ENCODE measurements around the gene ANKS1B.

ANKS1B gene

DNA sequence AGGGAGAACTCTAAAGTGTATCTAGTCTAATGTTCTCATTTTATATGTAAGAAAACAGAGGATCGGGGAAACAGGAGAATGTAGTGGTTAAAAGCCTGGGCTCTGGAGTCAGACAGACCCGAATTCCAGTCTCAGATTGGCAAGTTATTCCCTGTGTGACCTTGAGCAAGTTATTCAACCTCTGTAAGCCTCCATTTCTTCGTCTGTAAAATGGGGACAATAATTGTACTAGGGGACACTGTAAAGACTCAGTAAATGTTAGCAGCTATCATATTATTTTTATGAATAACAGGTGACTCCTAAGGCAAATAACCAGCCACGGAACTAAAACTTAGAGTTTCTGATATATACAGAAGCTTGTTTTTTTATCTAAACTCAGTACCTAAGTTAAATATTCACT lies 1187.5 kb downstream of the ANKS1B start:
- no peak for TF ChIP-seq CTCF (IDR thresholded peaks at IDR 0.05; ENCODE audit: low read depth, low read length, missing control alignments)
- Histone ChIP-seq H3K27me3 (replicated peaks) (peaks cover 1% of the 10 kb centered on the region), H3K27ac (no peak overlapping the region), H3K4me3 (ENCODE audit: low read depth, low read length) (no peak overlapping the region), H3K36me3 (replicated peaks) (no peaks in the 10 kb centered on the region)
- no peak for DNase-seq
- in situ Hi-C loops (cut with HindIII; ENCODE audit: low pct_ligation_motif_present, low sequenced_read_pairs) = no loop called here

GRCh38 chr12:98796745-98797144 lies 1188.0 kb downstream of the ANKS1B start:
- in situ Hi-C loops (cut with HindIII; ENCODE audit: low pct_ligation_motif_present, low sequenced_read_pairs) = no loop called here
- Histone ChIP-seq H3K27ac (no peak overlapping the region), H3K36me3 (replicated peaks) (no peaks in the 10 kb centered on the region), H3K27me3 (replicated peaks) (peaks cover 1% of the 10 kb centered on the region), H3K4me3 (ENCODE audit: low read depth, low read length) (no peak overlapping the region)
- TF ChIP-seq CTCF (IDR thresholded peaks at IDR 0.05; ENCODE audit: low read depth, low read length, missing control alignments) = no peak
- DNase-seq = no peak

- no peak for TF ChIP-seq CTCF (IDR thresholded peaks at IDR 0.05; ENCODE audit: low read depth, low read length, missing control alignments)
- in situ Hi-C loops (cut with HindIII; ENCODE audit: low pct_ligation_motif_present, low sequenced_read_pairs) = no loop called here
Measured at GRCh38 chr12:98793121-98793520, 1191.6 kb downstream of the ANKS1B start.

DNA sequence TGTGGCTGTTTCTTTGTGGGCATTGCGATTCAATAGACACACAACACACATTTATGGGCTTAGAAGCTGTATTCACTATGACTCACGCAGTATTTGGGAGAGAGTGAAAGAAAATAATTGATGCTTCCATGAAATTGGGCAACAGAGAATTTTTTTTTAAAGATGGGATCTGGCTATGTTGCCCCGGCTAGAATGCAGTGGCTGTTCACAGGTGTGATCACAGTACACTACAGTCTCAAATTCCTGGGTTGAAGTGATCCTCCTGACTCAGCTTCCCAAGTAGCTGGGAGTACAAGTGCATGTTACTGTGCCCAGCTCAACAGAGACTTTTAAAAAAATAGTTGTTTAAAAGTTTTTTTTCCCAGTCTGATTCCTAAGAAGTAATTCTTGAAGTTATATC lies 1193.3 kb downstream of the ANKS1B start:
- no peak for TF ChIP-seq CTCF (IDR thresholded peaks at IDR 0.05; ENCODE audit: low read depth, low read length, missing control alignments)
- H3K4me3 ChIP-seq (ENCODE audit: low read depth, low read length) = no peak overlapping the region
- in situ Hi-C loops (cut with HindIII; ENCODE audit: low pct_ligation_motif_present, low sequenced_read_pairs) = no loop called here
- no peak overlapping the region for H3K27ac ChIP-seq
- DNase-seq = no peak
- peaks cover 1% of the 10 kb centered on the region for H3K27me3 ChIP-seq (replicated peaks)
- no peaks in the 10 kb centered on the region for H3K36me3 ChIP-seq (replicated peaks)

More at GRCh38 chr12:98793121-98793520, 1191.6 kb downstream of the ANKS1B start:
- peaks cover 1% of the 10 kb centered on the region for H3K27me3 ChIP-seq (replicated peaks)
- no peak overlapping the region for H3K27ac ChIP-seq
- no peak for DNase-seq
- no peak overlapping the region for H3K4me3 ChIP-seq (ENCODE audit: low read depth, low read length)
- no peaks in the 10 kb centered on the region for H3K36me3 ChIP-seq (replicated peaks)

GRCh38 chr12:98788396-98788795 lies 1196.3 kb downstream of the ANKS1B start:
- DNase-seq = no peak
- H3K36me3 ChIP-seq (replicated peaks) = no peaks in the 10 kb centered on the region
- no peak overlapping the region for H3K4me3 ChIP-seq (ENCODE audit: low read depth, low read length)
- TF ChIP-seq CTCF (IDR thresholded peaks at IDR 0.05; ENCODE audit: low read depth, low read length, missing control alignments) = no peak
- no peaks in the 10 kb centered on the region for H3K27me3 ChIP-seq (replicated peaks)
- no peak overlapping the region for H3K27ac ChIP-seq
- in situ Hi-C loops (cut with HindIII; ENCODE audit: low pct_ligation_motif_present, low sequenced_read_pairs) = no loop called here

GRCh38 chr12:98786653-98787052 lies 1198.1 kb downstream of the ANKS1B start:
- in situ Hi-C loops (cut with HindIII; ENCODE audit: low pct_ligation_motif_present, low sequenced_read_pairs) = no loop called here

More at GRCh38 chr12:98786653-98787052, 1198.1 kb downstream of the ANKS1B start:
- no peak overlapping the region for H3K27ac ChIP-seq
- no peak for TF ChIP-seq CTCF (IDR thresholded peaks at IDR 0.05; ENCODE audit: low read depth, low read length, missing control alignments)
- no peaks in the 10 kb centered on the region for H3K36me3 ChIP-seq (replicated peaks)
- H3K4me3 ChIP-seq (ENCODE audit: low read depth, low read length) = no peak overlapping the region
- no peak for DNase-seq
- no peaks in the 10 kb centered on the region for H3K27me3 ChIP-seq (replicated peaks)

Measured in brain microvascular endothelial cell (primary cell).